Endothelial cell of umbilical vein (primary cell): ENCODE data around the gene ATG7. TPM values are rescaled to one million over a fixed set of nuclear protein-coding genes. Genes with fewer than 3 reads are reported as not detected.

Experiments used
- BruUV-seq: library from RNA; stranded (reverse); fragments of 400-500 nt; replicated peaks from 2 replicates; lab custom pipeline; 2021; lab: Mats Ljungman, UMichigan
- CTCF ChIA-PET: fragments of 300-600, 350-600 bp; sonication (Branson Sonifier 250); formaldehyde crosslinking; loops from one replicate; lab custom pipeline; 2021; ENCODE audit warnings: antibody characterized with exemption, inconsistent platforms; lab: Charles Lee
- POLR2A ChIA-PET: fragments of 300-600, 350-600 bp; sonication (Branson Sonifier 250); formaldehyde crosslinking; loops from one replicate; lab custom pipeline; 2021; ENCODE audit warnings: antibody characterized with exemption, inconsistent platforms; lab: Charles Lee
- DNase-seq: peaks from one replicate; pipeline ENCODE4 v3.0.0-alpha.2; 2011; ENCODE audit warnings: low read depth, low spot score
- FAIRE-seq: peaks from 2 replicates; lab custom pipeline; 2011; peaks lifted over from hg19 to GRCh38; lab: Jason Lieb, UNC
- H2AFZ ChIP-seq: 2 replicates; pipeline ENCODE4 v1.6.0; 2012; ENCODE audit warnings: low read depth, low read length, control low read depth, inconsistent platforms
- H3K27ac ChIP-seq: 2 replicates; pipeline ENCODE4 v1.5.1; 2011; ENCODE audit warnings: low read depth, mild to moderate bottlenecking, control low read depth, low read length, moderate library complexity; ENCODE audit not compliant: insufficient read depth
- H3K27me3 ChIP-seq, 2 experiments: 2 replicates each; pipeline versions ENCODE4 v1.6.0 to v1.6.1; 2011; ENCODE audit warnings: low read length in 2 of 2, mixed read lengths in 1 of 2; ENCODE audit not compliant: control insufficient read depth in 2 of 2, insufficient read depth in 2 of 2
- H3K36me3 ChIP-seq, 2 experiments: 2 replicates in 1 of 2; 3 replicates in 1 of 2; pipeline ENCODE4 v1.5.1; 2011; ENCODE audit warnings: low read length in 2 of 2, mild to moderate bottlenecking in 1 of 2, moderate library complexity in 1 of 2; ENCODE audit not compliant: control insufficient read depth in 2 of 2, insufficient read depth in 2 of 2; ENCODE audit errors: extremely low read depth in 1 of 2
- H3K4me1 ChIP-seq: 3 replicates; pipeline ENCODE4 v1.5.1; 2011; ENCODE audit warnings: mild to moderate bottlenecking, low read length; ENCODE audit not compliant: control insufficient read depth, insufficient read depth; ENCODE audit errors: extremely low read depth
- H3K4me2 ChIP-seq: 2 replicates; pipeline ENCODE4 v1.6.1; 2011; ENCODE audit warnings: low read length, control low read depth, mixed read lengths; ENCODE audit not compliant: insufficient read depth
- H3K4me3 ChIP-seq, 3 experiments: fragments of 200-600 bp in 1 of 3; sonication (generic), shearing (Covaris generic) in 1 of 3; replicated peaks in 1 of 3; 2 replicates each; pipeline ENCODE4 v1.5.1; 2011 to 2016; ENCODE audit warnings: control low read depth in 3 of 3, low read length in 3 of 3, mild to moderate bottlenecking in 2 of 3, inconsistent platforms in 1 of 3, low read depth in 1 of 3, moderate library complexity in 1 of 3; ENCODE audit not compliant: insufficient read depth in 1 of 3
- H3K79me2 ChIP-seq: 2 replicates; pipeline ENCODE4 v1.6.0; 2012; ENCODE audit warnings: low read length, inconsistent platforms; ENCODE audit not compliant: control insufficient read depth, insufficient read depth
- H3K9ac ChIP-seq: replicated peaks from 2 replicates; pipeline ENCODE3; 2011; ENCODE audit warnings: low read length, control low read depth; ENCODE audit not compliant: insufficient read depth; ENCODE audit errors: extremely low read depth
- H3K9me1 ChIP-seq: replicated peaks from 3 replicates; pipeline ENCODE4 v1.6.0; 2011; ENCODE audit warnings: mild to moderate bottlenecking, low read length; ENCODE audit not compliant: control insufficient read depth, insufficient read depth; ENCODE audit errors: extremely low read depth
- H3K9me3 ChIP-seq: replicated peaks from 2 replicates; pipeline ENCODE4 v1.5.1; 2012; ENCODE audit warnings: low read length, inconsistent platforms; ENCODE audit not compliant: control insufficient read depth, insufficient read depth
- H4K20me1 ChIP-seq: replicated peaks from 2 replicates; pipeline ENCODE3; 2011; ENCODE audit warnings: mild to moderate bottlenecking, low read length; ENCODE audit not compliant: control insufficient read depth, insufficient read depth; ENCODE audit errors: extremely low read depth
- CTCF ChIP-seq, 2 donors: IDR thresholded peaks; 1 replicate in 1 of 2; 2 replicates in 1 of 2; pipeline ENCODE4 v1.5.1; 2011; ENCODE audit warnings: low read length in 2 of 2, mild to moderate bottlenecking in 2 of 2, moderate library complexity in 2 of 2, control low read depth in 1 of 2, inconsistent platforms in 1 of 2, low read depth in 1 of 2; ENCODE audit not compliant: insufficient read depth in 1 of 2; ENCODE audit errors: extremely low read depth in 1 of 2
- EZH2 ChIP-seq: IDR thresholded peaks from 2 replicates; pipeline ENCODE4 v1.6.1; 2012; ENCODE audit warnings: borderline replicate concordance, low read depth, mild to moderate bottlenecking, moderate library complexity, low read length, inconsistent platforms; ENCODE audit not compliant: severe bottlenecking
- FOS ChIP-seq: IDR thresholded peaks from 2 replicates; pipeline ENCODE4 v1.6.1; 2011; ENCODE audit warnings: mild to moderate bottlenecking, low read length, moderate library complexity, borderline replicate concordance; ENCODE audit not compliant: insufficient read depth
- GATA2 ChIP-seq: IDR thresholded peaks from 2 replicates; pipeline ENCODE4 v1.7.0; 2011; ENCODE audit warnings: low read depth, mild to moderate bottlenecking, moderate library complexity, mixed read lengths, low read length; ENCODE audit not compliant: insufficient read length, insufficient read depth
- JUN ChIP-seq: IDR thresholded peaks from 2 replicates; pipeline ENCODE4 v1.6.1; 2011; ENCODE audit warnings: borderline replicate concordance, low read depth; ENCODE audit not compliant: insufficient read length, insufficient read depth
- MAX ChIP-seq: IDR thresholded peaks from 2 replicates; pipeline ENCODE4 v1.6.1; 2011; ENCODE audit not compliant: insufficient read depth, insufficient read length
- MYC ChIP-seq: IDR thresholded peaks from one replicate; pipeline ENCODE4 v1.6.1; 2011; ENCODE audit warnings: mild to moderate bottlenecking, low read depth, low read length
- POLR2A ChIP-seq: IDR thresholded peaks from 2 replicates; pipeline ENCODE4 v1.6.1; 2012; ENCODE audit warnings: low read depth, mild to moderate bottlenecking, control low read depth, low read length
- POLR2AphosphoS5 ChIP-seq: IDR thresholded peaks from 2 replicates; pipeline ENCODE4 v1.6.1; 2012; ENCODE audit warnings: low read depth, mild to moderate bottlenecking, control low read depth, low read length, moderate library complexity; ENCODE audit not compliant: insufficient read depth
- dilution Hi-C: fragments of 300-500 bp; cut with MboI; formaldehyde crosslinking; loops from one replicate; pipeline ENCODE4 v1.15.0; 2019; ENCODE audit warnings: low sequenced_read_pairs; ENCODE audit not compliant: extremely low pct_ligation_motif_present
- intact Hi-C: fragments of 100-400 bp; cut with micrococcal nuclease; formaldehyde crosslinking; loops from one replicate; pipeline ENCODE4 v1.10.0; 2022
- polyA plus RNA-seq, 4 experiments: library from polyadenylated mRNA; depleted of rRNA in 3 of 4; stranded (reverse) in 3 of 4; unstranded in 1 of 4; fragments of >200 nt; gene quantifications; 2 replicates each; pipeline versions ENCODE4 v1.2.1 to v1.2.3, GENCODE V29; 2011 to 2012; ENCODE audit warnings: missing spikeins in 1 of 4
- total RNA-seq: library from RNA; stranded (reverse); gene quantifications from 2 replicates; pipeline ENCODE4 v1.2.3, GENCODE V29; 2021

The ATG7 gene
- total and polyA plus RNA-seq, 2 donors (not counting 3 experiments of a cell fraction or from before 2014, with no cell fraction given), result 30.8 to 48.3 TPM

GRCh38 chr3:11563865-11564185, 291.6 kb downstream of the ATG7 start:
- H3K9me1 ChIP-seq, result no peaks in the 10 kb centered on the region
- peaks cover 4% of the 10 kb centered on the region for H4K20me1 ChIP-seq
- H2AFZ ChIP-seq, result no peak overlapping the region
- no peak overlapping the region for H3K27ac ChIP-seq
- POLR2A ChIA-PET, result no interaction called here
- CTCF ChIA-PET, result interaction anchor here (1.4 kb wide), 1 partner anchor 79 kb away, joined by 4 read pairs; no protein-coding TSS in a partner anchor
- dilution Hi-C loops (no loop called here), intact Hi-C loops (loop anchor here (10.0 kb wide), 2 partner anchors 241 to 359 kb away; no protein-coding TSS in a partner anchor)
- H3K79me2 ChIP-seq, result peaks cover 84% of the 10 kb centered on the region
- no peaks in the 10 kb centered on the region for H3K9me3 ChIP-seq
- no TSS peak for BruUV-seq
- no peak for TF ChIP-seq JUN
- TF ChIP-seq POLR2AphosphoS5, result no peak
- no peak for TF ChIP-seq POLR2A
- TF ChIP-seq GATA2, result no peak
- no peak for TF ChIP-seq FOS
- peaks cover 14 to 33% of the 10 kb centered on the region in 2 experiments for H3K36me3 ChIP-seq
- no peak overlapping the region for H3K9ac ChIP-seq
- no peak overlapping the region for H3K4me3 ChIP-seq
- no peaks in the 10 kb centered on the region for H3K27me3 ChIP-seq
- DNase-seq (no peak), FAIRE-seq (no peak)
- peaks cover 49% of the 10 kb centered on the region for H3K4me1 ChIP-seq
- no peak overlapping the region for H3K4me2 ChIP-seq

- TF ChIP-seq JUN, result no peak
- no peak for TF ChIP-seq POLR2AphosphoS5
- no peak for TF ChIP-seq POLR2A
- no peak for TF ChIP-seq GATA2
- TF ChIP-seq CTCF (IDR thresholded peaks at IDR 0.05; ENCODE audit: extremely low read depth in 1 of 2, insufficient read depth in 1 of 2, low read depth in 1 of 2, low read length in 2 of 2), result no peak
- no peak for TF ChIP-seq FOS
- no peak for TF ChIP-seq MAX
- TF ChIP-seq EZH2, result no peak
- TF ChIP-seq MYC, result no peak
- Histone ChIP-seq H3K4me2 (no peak overlapping the region), H3K36me3 (peaks cover 14 to 29% of the 10 kb centered on the region in 2 experiments)
Observed at GRCh38 chr3:11564577-11565001, 292.4 kb downstream of the ATG7 start.

More at GRCh38 chr3:11564577-11565001, 292.4 kb downstream of the ATG7 start:
- Histone ChIP-seq H3K9me3 (no peaks in the 10 kb centered on the region), H3K79me2 (peaks cover 83% of the 10 kb centered on the region), H3K27ac (no peak overlapping the region), H3K9me1 (no peaks in the 10 kb centered on the region), H3K9ac (no peak overlapping the region), H2AFZ (no peak overlapping the region), H3K4me1 (peaks cover 50% of the 10 kb centered on the region), H3K4me3 (no peak overlapping the region), H4K20me1 (peaks cover 4% of the 10 kb centered on the region), H3K27me3 (no peaks in the 10 kb centered on the region)
- CTCF ChIA-PET, result no interaction called here
- FAIRE-seq, result no peak
- intact Hi-C loops (loop anchor here (5.0 to 10.0 kb wide), 3 partner anchors 153 to 360 kb away; no protein-coding TSS in a partner anchor), dilution Hi-C loops (no loop called here)
- no TSS peak for BruUV-seq
- POLR2A ChIA-PET, result no interaction called here
- DNase-seq, result no peak
